GM12873 (cell line): ENCODE results near the gene BACH1.
A peak's percentile ranks its signal among the peaks of the same experiment; 100 is the strongest.

ENCODE experiments used
- CTCF ChIP-seq: IDR thresholded peaks from 2 replicates; pipeline ENCODE4 v1.5.1; 2012; ENCODE audit warnings: low read depth, mild to moderate bottlenecking, moderate library complexity, low read length, control low read depth; ENCODE audit not compliant: insufficient read depth; ENCODE audit errors: missing control alignments

Gene BACH1

GRCh38 chr21:29371464-29371863 lies 72.7 kb downstream of the BACH1 start:
- TF ChIP-seq CTCF = no peak

- peak; percentile 71 for TF ChIP-seq CTCF
Observed at GRCh38 chr21:29372063-29372802, 73.5 kb downstream of the BACH1 start.

GRCh38 chr21:29374481-29374880 lies 75.8 kb downstream of the BACH1 start:
- TF ChIP-seq CTCF = no peak

- peak; percentile 71 for TF ChIP-seq CTCF
Observed at GRCh38 chr21:29376556-29376955, 77.8 kb downstream of the BACH1 start.

GRCh38 chr21:29377266-29377665 lies 78.5 kb downstream of the BACH1 start:
- TF ChIP-seq CTCF = no peak

DNA sequence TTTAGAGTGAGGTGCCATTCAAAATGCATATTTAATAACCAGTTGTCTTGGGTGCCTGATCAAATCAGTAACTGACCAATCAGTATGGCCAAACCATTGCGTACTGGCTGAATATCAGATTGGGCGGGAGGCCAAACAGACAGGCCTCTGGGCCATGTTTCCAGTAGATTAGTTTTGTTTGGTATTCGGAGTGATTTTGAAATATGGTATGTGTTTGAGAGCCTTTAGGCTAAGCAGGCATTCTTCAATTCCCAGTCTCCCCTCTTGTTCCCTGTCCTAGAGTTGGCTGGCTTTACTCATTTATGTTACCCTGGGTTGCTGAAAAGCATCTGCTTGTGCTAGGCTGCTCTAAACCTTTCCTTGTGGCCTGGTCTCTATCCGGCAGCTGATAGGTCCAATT lies 80.1 kb downstream of the BACH1 start:
- no peak for TF ChIP-seq CTCF

DNA sequence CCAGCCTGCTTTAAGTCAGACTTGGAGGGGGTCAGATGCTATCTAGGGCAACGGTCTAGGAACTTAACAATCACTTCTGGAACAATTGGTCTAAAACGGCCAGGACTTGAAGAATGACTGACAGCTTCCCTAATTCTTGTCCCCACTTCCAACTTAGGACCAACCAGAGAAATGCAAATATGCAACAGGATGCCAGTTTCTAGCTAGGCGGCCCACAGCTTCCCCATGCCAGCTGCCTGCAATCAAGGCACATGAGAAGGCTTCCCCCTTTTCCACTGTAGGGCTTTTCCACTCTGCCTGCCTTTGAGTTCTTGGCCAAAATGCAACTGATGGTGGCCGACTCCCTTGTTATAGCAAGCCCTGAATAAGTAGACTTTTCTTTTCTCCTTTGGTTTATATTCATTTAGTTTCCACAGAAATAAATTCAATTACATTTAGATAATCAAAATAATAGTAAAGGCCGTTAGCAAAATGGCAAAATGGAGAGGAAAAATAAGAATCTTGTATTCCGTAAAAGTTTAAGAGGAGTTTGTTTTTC lies 80.9 kb downstream of the BACH1 start:
- no peak for TF ChIP-seq CTCF
